AG09309 (cell line): Measurements from ENCODE around the gene AKR1A1.

Source experiments
- DNase-seq: peaks from one replicate; pipeline ENCODE4 v3.0.0-alpha.2; 2010; ENCODE audit warnings: low read depth
- H3K4me3 ChIP-seq: 2 replicates; pipeline ENCODE4 v1.5.1; 2011; ENCODE audit warnings: mild to moderate bottlenecking, low read depth, low read length, moderate library complexity; ENCODE audit not compliant: control insufficient read depth
- CTCF ChIP-seq: IDR thresholded peaks from 2 replicates; pipeline ENCODE4 v1.5.1; 2011; ENCODE audit warnings: mild to moderate bottlenecking, low read depth, low read length, inconsistent platforms; ENCODE audit not compliant: insufficient read depth, control insufficient read depth; ENCODE audit errors: missing control alignments

The AKR1A1 gene

DNA sequence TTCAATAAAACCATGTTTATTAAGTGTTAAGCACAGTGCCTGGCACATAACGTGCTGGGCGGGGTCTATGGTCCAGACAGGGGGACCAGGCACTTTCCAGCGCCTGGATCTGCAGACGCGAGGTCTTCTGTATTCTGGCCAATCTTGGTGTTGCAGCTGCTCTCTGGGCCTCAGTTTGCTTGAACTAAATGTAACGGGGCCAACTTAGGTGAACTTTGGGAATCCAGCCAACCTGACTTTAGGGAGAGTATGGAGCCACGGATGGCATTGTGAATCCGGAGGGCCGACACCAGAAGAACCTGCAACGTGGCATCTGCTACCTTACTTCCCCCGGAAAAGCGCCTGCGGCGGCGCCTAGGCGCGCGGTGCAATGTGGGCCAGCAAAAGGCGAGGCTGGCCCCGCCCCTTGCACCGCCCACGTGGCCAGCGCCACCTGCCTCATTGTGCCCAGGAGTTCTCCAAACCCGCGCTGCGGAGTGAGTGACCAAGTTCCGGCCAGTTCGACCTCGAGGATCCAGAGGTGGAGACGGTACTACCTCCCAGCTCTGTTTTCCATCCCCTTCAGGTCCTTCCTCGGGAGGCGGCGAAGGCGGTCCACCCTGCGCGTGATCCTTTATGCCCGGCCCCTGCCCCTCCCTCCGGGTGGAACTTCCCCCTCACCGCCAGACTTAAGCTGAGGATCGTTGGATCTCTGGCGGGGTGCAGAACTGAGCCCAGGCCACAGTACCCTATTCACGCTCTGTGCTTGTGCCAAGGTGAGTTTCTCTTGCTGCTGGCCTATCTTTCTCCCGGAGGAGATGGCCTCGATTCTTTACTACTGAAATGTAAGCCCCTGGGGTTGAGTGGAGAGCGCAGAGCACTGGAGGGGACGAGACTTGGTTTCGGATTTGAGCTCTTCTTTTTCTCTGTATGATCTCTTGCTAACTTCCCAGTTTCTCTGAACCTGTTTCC is at the start of gene AKR1A1:
Gene AKR1A1, plus strand, starts transcription at position 426 of the 951 bp plus-strand sequence. CDS start 10,969 bp downstream, outside the sequence.
- DNase-seq: peak; percentile 23
- H3K4me3 ChIP-seq: peak within 1 kb of the TSS; percentile 84
- no peak for TF ChIP-seq CTCF

DNA sequence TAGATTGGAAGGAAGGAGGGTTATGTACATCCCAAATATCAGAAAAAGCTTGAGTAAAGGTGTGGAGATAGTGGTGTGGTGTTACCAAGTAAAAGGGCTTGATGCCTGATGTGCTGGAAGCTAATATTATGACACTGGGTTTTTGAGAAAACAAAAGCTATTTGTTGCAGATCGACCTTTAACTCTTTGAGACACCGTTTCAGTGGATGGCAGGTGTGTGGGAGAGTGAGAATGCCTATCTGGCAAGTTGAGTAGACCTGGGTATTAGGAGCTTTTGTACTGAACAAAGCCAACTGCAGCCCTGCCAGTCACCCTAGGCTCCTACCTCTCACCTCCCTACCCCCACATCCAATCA is 49.1 kb upstream of the AKR1A1 start:
- no peak for TF ChIP-seq CTCF

GRCh38 chr1:45503462-45504360 is 46.9 kb upstream of the AKR1A1 start:
- TF ChIP-seq CTCF: no peak
- DNase-seq: no peak
- no peak overlapping the region for H3K4me3 ChIP-seq

More for the DNA sequence above, 49.1 kb upstream of the AKR1A1 start:
- DNase-seq: no peak
- no peak overlapping the region for H3K4me3 ChIP-seq

DNA sequence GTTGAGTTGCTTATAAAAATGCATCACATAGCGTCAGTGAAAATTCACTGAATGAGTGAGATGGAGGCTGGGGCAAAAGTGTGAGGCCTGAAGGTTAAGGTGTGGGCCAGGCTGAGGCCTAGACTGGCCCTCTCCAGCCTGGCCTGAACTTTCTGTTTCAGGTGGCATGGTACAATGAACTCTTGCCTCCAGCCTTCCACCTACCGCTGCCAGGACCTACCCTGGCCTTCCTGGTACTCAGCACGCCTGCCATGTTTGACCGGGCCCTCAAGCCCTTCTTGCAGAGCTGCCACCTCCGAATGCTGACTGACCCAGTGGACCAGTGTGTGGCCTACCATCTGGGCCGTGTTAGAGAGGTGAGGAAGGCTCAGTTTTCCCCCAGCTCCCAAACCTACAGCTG is 43.4 kb upstream of the AKR1A1 start:
- DNase-seq: no peak
- H3K4me3 ChIP-seq: no peak overlapping the region
- no peak for TF ChIP-seq CTCF

- no peak overlapping the region for H3K4me3 ChIP-seq
- DNase-seq: no peak
- TF ChIP-seq CTCF: no peak
These were observed 42.7 kb upstream of the AKR1A1 start for GRCh38 chr1:45507893-45508292.

- no peak overlapping the region for H3K4me3 ChIP-seq
- TF ChIP-seq CTCF: peak; percentile 16
- DNase-seq: no peak
These were observed 42.1 kb upstream of the AKR1A1 start for GRCh38 chr1:45508295-45509151.
